HG02571 (cell line): ENCODE data around the gene CUX1.
"Not testable (repeated sequence)": the region's sequence is repeated elsewhere in the genome, so short reads cannot be mapped to it uniquely, and the experiment has no call there.

ENCODE experiments used
- ATAC-seq: cut with Tn5 transposase; IDR thresholded peaks from one replicate; pipeline ENCODE4 v1.9.1; 2021; ENCODE audit warnings: mild to moderate bottlenecking, moderate library complexity; ENCODE audit not compliant: unreplicated experiment

CUX1 gene

GRCh38 chr7:101853684-101854083 lies 36.3 kb downstream of the CUX1 start:
- ATAC-seq: no peak

DNA sequence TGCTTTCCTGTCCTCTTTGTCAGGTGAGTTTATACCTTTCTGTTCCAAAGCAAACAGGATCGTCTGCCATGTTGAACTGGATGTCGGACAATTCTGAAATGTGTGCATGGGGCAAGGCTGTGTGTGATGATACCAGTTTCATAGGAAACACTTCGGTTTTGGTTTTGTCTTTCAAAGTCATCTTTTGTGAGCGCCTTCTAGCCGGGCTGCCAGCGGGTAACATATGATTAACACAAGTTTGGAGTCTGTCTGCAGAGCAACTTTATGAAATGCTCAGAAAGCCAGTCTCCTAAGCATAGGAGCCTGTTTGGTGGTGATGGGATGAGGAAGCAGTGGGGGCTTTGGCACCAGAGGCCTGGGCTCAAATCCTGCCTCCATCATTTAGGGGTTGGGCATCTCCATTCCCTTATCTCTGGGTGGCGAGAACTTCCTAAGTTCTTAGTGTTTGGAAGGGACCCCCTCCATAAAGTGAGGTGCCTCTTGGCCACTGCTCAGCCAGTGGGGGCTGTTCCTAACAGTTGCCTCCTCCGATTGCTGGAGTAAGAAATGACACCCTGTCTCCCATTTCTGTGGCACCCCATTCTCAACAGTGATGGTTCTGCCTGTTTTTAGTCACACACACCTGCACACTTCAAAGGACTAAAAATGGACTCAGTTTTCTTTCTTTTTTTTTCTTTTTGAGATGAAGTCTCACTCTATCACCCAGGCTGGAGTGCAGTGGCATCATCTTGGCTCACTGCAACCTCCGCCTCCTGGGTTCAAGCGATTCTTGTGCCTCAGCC lies 36.8 kb downstream of the CUX1 start:
- ATAC-seq: no peak

GRCh38 chr7:101856473-101857357 lies 39.3 kb downstream of the CUX1 start:
- ATAC-seq: peak; percentile 95

DNA sequence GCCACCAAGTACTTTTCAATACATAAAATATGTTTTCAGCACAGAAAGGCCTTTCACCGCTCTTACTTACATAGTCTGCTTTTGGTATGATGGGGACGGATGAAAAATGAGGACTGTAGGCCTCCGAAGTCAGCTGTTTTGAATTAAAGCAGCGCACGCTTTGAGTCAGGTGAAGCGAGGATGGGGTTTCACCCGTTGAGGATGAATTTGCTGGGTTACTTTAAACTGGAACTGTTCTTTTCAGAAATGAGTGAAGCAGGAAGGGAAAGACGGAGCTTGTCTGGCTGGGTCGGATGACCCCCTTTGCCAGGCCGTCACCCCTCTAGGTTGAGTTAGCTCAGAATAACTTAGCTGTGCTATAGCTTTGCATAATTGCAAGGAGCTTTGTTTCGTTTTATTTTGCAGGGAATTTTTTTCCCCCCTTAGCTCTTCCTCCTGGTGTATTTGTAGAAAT lies 40.0 kb downstream of the CUX1 start:
- no peak for ATAC-seq

DNA sequence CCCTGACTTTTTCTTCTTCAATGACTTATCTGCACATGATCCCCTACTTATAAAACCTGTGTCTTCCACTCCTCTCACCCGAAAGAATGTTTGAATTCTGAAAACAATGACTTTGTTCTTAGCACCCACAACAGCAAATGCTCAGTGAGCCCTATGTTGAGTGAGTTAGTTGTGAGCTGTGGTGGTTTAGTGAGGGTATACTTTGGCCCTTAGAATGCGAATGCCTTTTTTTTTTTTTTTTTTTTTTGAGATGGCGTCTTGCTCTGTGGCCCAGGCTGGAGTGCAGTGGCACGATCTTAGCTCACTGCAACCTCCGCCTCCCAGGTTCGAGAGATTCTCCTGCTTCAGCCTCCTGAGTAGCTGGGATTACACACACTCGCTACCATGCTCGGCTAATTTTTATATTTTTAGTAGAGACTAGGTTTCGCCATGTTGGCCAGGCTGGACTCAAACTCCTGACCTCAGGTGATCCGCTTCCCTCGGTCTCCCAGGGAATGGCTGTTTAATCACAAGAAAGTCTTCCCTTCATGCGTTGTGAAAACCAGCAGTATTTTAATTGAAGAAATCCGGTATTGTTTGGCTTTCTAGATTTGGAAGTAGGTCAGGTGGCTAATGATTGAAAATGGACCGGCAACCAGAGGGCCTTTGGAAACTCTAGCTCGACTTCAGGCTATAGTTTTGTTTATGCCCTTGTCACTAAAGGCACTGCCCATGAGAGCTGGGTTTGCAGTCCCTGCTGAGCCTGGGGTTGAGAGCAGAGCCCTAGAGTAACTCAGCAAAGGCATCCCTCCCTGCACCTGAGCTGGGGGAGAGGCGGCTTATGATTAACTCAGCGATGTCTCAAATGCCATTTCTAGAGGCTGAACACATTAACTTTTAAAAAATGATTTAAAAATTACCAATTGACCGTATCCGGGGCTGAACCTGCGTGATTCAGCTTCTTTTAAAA lies 41.3 kb downstream of the CUX1 start:
- no peak for ATAC-seq

- ATAC-seq: no peak
Measured at GRCh38 chr7:101859411-101860106, 42.1 kb downstream of the CUX1 start.

DNA sequence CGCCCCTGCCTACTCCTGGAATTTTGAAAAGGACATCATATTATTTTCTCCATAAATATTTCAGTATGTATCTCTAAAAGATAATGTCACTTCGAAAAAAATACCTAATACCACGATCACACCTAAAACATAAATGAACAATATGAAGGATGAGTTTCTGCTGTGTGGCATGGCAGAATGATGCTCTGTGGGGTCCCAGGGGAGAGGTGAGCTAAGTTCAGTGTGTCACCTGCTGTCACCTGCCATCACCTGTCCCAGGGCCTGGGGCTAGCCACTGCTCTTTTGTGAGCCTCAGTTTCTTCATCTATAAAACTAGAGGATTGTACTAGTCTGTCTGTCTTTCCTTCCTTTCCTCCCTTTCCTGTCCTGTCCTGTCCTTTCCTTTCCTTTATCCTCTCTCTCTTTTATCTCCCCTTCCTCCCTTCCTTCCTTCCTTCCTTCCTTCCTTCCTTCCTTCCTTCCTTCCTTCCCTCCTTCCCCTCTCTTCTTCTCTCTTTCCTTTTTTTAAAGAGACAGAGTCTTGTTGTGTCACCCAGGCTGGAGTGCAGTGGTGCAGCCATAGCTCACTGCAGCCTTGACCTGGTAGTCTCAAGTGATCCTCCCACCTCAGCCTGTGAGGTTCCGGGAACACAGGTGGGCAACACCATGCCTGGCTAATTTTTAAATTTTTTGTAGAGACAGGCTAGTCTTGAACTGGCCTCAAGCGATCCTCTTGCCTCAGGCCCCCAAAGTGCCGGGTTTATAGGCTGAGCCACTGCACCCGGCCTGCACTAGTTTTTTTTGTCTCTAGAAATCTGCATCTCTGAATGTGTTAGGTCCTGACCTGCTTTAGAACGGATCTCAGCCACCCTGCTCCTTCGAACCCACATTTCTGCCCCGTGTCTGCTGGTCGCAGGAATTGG lies 43.1 kb downstream of the CUX1 start:
- ATAC-seq: no peak

- ATAC-seq: no peak
Measured at GRCh38 chr7:101861218-101861775, 43.9 kb downstream of the CUX1 start.

- no peak for ATAC-seq
Measured at GRCh38 chr7:101862280-101863220, 45.1 kb downstream of the CUX1 start.

DNA sequence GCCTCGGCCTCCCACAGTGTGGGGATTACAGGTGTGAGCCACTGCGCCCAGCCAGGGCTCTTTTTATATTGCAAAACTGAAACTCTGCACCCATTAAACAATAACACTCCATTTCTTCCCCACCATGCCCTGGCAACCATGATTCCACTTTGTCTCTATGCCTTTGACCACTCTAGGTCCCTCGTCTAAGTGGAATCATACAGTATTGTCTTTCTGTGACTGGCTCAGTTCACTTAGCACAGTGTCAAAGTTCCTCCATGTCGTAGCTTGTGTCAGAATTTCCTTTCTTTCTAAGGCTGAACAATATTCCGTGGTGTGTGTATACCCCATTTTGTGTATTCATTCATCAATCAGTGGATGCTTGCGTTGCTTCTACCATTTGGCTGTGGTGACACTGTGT lies 46.2 kb downstream of the CUX1 start:
- no peak for ATAC-seq

DNA sequence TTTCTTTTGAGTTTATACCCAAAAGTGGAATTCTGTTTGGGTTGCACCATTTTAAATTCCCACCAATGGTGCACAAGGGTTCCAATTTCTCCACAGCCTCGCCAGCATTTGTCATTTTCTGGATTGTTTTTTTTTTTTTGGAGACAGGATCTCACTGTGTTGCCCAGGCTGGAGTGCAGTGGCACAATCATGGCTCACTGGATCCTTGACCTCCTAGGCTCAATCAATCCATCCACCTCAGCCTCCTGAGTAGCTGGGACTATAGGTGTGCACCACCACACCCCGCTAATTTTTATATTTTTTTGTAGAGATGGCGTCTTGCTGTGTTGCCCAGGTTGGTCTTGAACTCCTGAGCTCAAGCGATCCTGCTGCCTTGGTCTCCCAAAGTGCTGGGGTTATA lies 46.6 kb downstream of the CUX1 start:
- ATAC-seq: no peak

GRCh38 chr7:101865031-101865430 lies 47.6 kb downstream of the CUX1 start:
- ATAC-seq: no peak

DNA sequence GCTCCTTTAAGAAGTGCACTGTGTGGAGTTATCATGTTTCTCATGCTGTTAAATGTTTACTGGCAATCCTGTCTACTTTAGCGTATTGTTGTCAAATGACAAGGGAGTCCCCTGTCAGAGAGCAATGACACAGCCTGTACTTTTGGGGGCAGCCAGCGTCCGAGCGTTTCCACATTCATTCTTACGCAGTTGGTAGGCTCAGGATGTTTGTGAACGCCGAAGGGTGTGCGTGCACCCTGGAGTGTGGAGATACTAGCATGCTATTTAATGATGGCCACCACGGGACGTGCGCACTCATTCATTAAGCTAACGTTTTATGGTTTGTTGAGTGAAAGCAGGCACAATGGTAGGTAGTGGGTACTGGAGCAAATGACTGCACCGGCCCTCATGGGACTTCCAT lies 48.0 kb downstream of the CUX1 start:
- ATAC-seq: no peak

GRCh38 chr7:101866328-101866727 lies 48.9 kb downstream of the CUX1 start:
- no peak for ATAC-seq

DNA sequence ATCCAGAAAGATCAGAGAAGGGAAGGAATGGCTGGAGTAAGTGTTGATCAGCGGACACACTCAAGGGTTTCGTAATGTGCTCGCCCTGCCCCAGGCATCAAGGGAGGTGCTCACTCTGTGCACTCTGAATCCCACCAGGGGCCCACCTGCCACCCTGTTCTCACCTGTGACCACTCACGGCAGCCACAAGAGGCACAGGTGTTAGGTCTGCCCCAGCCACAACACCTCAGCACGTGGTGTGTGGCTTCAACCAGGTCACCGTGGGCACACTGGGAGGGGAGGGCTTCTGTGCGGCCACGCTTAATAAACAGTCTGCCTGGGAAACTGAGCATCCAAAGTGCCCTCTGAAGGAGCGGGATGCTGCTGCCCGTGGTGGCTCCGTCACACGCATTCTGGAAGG lies 49.8 kb downstream of the CUX1 start:
- no peak for ATAC-seq

DNA sequence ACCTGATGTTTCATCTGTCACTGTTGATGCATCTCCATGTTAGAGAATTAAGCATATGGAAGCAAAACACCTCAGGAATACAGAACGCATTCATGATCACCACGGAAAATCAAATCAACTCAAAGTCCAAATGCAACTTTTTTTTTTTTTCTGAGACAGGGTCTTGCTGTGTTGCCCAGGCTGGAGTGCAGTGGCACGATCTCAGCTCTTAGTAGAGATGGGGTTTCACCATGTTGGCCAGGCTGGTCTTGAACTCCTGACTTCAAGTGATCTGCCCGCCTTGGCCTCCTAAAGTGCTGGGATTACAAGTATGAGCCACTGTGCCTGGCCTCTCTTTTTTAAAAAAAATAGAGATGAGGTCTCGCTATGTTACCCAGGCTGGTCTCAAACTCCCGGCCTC lies 50.3 kb downstream of the CUX1 start:
- not testable (repeated sequence) for ATAC-seq

DNA sequence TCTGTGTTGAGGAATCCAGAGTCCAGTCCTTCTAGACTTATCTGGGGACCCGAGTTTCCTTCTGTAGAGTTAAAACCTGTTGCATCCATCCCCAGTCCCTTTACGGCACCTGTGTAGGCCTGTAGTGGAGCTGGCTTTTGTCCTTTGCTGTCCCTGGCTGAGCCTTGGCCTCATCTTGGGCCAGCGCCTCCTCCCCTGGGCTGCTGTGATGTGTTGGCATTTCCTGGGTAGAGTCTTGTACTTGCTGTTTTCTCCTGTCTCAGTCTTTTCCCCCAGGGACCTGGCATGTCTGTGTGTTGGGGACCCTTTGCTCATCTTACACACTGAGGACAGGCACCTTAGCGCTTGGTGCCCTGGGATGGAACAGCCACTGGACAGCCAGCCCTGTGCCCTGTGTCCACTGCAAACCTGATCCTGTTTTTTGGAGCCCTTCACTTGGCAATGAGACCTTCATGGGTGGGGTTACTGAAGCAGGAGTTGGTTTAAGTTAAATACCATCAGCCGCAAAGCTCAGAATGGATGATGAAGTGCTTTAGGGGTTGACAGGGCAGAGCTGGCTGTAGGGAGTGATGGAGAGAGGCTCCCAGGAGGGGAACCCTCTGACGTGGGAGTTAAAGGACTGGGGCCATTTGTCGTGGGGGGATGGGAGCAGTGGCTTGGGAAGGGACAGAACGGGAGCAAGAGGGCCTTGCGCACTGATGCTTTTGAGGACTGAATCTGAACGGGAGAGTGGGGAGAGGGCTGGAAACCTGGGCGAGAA lies 50.9 kb downstream of the CUX1 start:
- no peak for ATAC-seq
